Measurements from ENCODE around the gene CAMK2D. TPM values are rescaled to one million over a fixed set of nuclear protein-coding genes. Genes with fewer than 3 reads are reported as not detected.

Gene CAMK2D
- total RNA-seq, 2 donors from 2014 or later, result 69.5 to 109 TPM

DNA sequence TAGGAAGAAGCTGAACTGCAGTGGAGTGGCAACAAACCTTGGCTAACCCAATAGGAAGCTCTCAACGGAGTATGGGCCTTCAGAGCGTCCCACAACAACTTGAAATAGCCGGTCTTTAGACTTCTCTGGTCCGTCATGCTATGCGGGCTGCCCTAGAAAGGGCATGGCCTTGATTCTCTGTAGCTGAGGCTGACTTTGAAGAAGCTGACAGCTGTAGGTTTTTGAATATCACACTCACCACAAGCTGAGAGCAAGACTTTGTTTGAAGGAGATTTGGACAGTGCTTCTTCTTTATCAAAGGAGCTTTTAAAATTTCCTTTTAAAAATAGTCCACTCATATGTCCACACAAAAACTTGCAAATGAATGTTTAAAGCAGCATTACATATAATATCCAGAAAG is 322.9 kb downstream of the CAMK2D start:
- intact Hi-C loops (cut with DNase I), result no loop called here

GRCh38 chr4:113437129-113437528 is 324.4 kb downstream of the CAMK2D start:
- H3K9me3 ChIP-seq, result no peaks in the 10 kb centered on the region
- H3K4me3 ChIP-seq, result no peak overlapping the region
- H3K4me1 ChIP-seq, result no peaks in the 10 kb centered on the region
- DNase-seq, result no peak
- intact Hi-C loops (cut with DNase I), result no loop called here
- H3K27me3 ChIP-seq, result no peaks in the 10 kb centered on the region
- peak overlapping the region; percentile 11 for H3K27ac ChIP-seq
- no peak overlapping the region for H3K9ac ChIP-seq (ENCODE audit: low read depth in 2 of 2, low read length in 2 of 2)
- H3K36me3 ChIP-seq, result no peaks in the 10 kb centered on the region
- TF ChIP-seq, protein P1, sequence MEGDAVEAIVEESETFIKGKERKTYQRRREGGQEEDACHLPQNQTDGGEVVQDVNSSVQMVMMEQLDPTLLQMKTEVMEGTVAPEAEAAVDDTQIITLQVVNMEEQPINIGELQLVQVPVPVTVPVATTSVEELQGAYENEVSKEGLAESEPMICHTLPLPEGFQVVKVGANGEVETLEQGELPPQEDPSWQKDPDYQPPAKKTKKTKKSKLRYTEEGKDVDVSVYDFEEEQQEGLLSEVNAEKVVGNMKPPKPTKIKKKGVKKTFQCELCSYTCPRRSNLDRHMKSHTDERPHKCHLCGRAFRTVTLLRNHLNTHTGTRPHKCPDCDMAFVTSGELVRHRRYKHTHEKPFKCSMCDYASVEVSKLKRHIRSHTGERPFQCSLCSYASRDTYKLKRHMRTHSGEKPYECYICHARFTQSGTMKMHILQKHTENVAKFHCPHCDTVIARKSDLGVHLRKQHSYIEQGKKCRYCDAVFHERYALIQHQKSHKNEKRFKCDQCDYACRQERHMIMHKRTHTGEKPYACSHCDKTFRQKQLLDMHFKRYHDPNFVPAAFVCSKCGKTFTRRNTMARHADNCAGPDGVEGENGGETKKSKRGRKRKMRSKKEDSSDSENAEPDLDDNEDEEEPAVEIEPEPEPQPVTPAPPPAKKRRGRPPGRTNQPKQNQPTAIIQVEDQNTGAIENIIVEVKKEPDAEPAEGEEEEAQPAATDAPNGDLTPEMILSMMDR (IDR thresholded peaks at IDR 0.05), result no peak

More for the DNA sequence above, 322.9 kb downstream of the CAMK2D start:
- Histone ChIP-seq H3K36me3 (no peaks in the 10 kb centered on the region), H3K27ac (no peak overlapping the region), H3K4me1 (no peaks in the 10 kb centered on the region), H3K4me3 (no peak overlapping the region), H3K9me3 (no peaks in the 10 kb centered on the region), H3K9ac (ENCODE audit: low read depth in 2 of 2, low read length in 2 of 2) (no peak overlapping the region), H3K27me3 (no peaks in the 10 kb centered on the region)
- no peak for DNase-seq
- TF ChIP-seq, protein P1 (IDR thresholded peaks at IDR 0.05), result no peak

DNA sequence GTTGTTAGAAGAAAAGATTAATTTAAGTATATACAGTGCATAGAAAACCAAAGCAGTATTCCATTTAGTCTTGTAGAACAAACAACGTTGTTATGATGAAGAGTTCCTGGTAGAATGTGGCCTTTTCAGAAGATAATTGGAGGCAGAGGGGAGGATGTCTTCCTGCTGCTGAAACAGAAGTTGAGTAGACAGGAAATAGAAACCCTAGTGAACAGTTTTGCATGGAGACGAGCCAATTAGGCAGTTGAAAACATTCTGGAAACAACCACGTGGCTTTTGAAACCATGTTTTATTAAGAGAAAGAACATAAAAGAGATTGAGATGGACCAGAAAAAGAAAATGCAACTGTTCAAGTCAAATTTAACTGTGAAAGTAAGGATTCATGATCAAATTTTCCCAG is 325.2 kb downstream of the CAMK2D start:
- H3K36me3 ChIP-seq, result no peaks in the 10 kb centered on the region
- no peaks in the 10 kb centered on the region for H3K27me3 ChIP-seq
- H3K4me1 ChIP-seq, result no peaks in the 10 kb centered on the region
- no peaks in the 10 kb centered on the region for H3K9me3 ChIP-seq
- TF ChIP-seq, protein P1 (IDR thresholded peaks at IDR 0.05), result no peak
- intact Hi-C loops (cut with DNase I), result no loop called here
- DNase-seq, result no peak
- no peak overlapping the region for H3K4me3 ChIP-seq
- no peak overlapping the region for H3K9ac ChIP-seq (ENCODE audit: low read depth in 2 of 2, low read length in 2 of 2)
- H3K27ac ChIP-seq, result peak overlapping the region; percentile 56

- intact Hi-C loops (cut with DNase I), result no loop called here
Observed at GRCh38 chr4:113435893-113436292, 325.6 kb downstream of the CAMK2D start.

DNA sequence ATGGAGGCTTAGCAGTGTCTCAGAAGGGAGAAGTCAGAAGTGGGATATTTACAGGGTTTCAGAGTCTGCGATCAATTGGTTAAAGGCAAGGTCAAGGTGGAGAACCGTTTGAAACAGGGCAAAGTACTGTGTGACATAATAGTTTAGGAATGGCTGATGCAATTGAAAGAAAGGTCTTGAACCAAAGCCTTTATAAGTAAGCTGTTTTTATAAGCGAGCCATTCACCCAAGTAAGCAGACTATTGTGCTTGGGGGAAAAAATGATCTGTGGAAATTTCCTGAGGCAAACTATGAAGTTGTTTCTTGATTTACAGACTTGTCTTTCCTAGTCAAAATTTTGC is 327.3 kb downstream of the CAMK2D start:
- TF ChIP-seq, protein P1 (IDR thresholded peaks at IDR 0.05), result no peak
- Histone ChIP-seq H3K9ac (ENCODE audit: low read depth in 2 of 2, low read length in 2 of 2) (no peak overlapping the region), H3K36me3 (no peaks in the 10 kb centered on the region), H3K27ac (no peak overlapping the region), H3K4me1 (no peaks in the 10 kb centered on the region), H3K4me3 (no peak overlapping the region), H3K27me3 (no peaks in the 10 kb centered on the region), H3K9me3 (no peaks in the 10 kb centered on the region)
- DNase-seq, result no peak
- intact Hi-C loops (cut with DNase I), result no loop called here

More at GRCh38 chr4:113435893-113436292, 325.6 kb downstream of the CAMK2D start:
- Histone ChIP-seq H3K4me3 (no peak overlapping the region), H3K27ac (peak overlapping the region; percentile 56), H3K9me3 (no peaks in the 10 kb centered on the region), H3K36me3 (no peaks in the 10 kb centered on the region), H3K4me1 (no peaks in the 10 kb centered on the region), H3K9ac (ENCODE audit: low read depth in 2 of 2, low read length in 2 of 2) (no peak overlapping the region), H3K27me3 (no peaks in the 10 kb centered on the region)
- peak; percentile 24 for DNase-seq
- TF ChIP-seq, protein P1 (IDR thresholded peaks at IDR 0.05), result no peak

Data from colonic mucosa (tissue), 4 donors.